HG03039 (cell line): ENCODE results near the gene FBXW12.

Source experiments
- ATAC-seq: cut with Tn5 transposase; IDR thresholded peaks from one replicate; pipeline ENCODE4 v1.9.1; 2021; ENCODE audit warnings: mild to moderate bottlenecking, moderate library complexity; ENCODE audit not compliant: unreplicated experiment

The FBXW12 gene

DNA sequence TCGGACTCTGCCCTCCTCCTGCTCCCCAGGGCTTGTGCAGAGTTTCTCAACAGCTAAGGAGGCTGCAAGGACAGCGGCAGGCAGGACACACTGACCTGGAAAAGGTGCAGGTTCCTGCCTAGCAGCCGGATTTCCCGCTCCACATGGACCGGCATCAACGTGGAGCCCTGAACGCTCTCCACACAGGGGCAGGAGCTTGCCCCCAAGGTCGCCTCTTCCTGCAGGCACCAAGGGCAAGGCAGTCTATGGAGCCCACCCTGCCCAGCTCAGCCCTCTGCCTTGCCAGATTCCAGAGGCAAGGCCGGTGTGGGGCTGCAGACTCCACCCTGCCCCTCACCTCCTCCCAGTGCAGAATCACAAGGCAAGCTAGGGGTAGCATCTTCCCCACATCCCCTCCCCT is 47.1 kb downstream of the FBXW12 start:
- no peak for ATAC-seq

DNA sequence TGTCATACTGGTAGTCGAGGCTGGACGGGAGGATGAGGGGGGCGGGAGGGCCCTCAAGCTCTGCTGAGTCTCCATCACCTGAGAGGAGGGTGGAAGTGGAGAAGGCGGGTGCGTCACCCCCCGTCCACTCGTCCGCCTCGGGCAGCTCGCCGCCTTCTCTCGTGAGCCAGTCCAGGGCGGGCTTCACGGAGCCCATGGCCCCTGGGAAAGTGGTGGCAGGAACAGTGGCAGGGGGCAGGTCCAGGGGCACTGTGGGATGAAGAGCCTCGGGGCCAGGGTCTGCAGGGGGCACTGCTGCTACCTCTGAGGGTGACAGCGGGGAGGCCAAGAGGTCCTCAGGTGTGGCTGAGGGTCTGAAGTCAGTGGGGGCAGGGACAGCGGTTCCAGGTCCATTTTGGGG is 47.6 kb downstream of the FBXW12 start:
- no peak for ATAC-seq

DNA sequence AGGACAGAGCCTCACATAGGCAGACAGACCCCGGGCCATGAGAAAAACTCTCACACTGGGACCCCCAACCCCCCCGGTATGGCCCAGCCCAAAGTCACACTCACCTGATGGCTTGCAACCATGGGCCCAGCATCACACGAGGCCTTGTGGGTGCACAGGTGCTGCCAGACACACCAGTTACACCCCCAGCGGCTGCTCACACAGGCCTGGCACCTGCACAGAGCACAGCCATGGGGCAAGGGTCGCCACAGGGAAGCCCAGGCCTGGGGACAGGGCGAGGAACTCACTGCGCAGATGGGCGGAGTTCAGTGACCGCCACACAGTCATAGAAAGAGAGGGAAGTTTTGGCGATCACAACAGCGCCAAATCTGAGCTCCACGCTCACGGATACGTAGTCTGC is 48.5 kb downstream of the FBXW12 start:
- ATAC-seq = no peak

DNA sequence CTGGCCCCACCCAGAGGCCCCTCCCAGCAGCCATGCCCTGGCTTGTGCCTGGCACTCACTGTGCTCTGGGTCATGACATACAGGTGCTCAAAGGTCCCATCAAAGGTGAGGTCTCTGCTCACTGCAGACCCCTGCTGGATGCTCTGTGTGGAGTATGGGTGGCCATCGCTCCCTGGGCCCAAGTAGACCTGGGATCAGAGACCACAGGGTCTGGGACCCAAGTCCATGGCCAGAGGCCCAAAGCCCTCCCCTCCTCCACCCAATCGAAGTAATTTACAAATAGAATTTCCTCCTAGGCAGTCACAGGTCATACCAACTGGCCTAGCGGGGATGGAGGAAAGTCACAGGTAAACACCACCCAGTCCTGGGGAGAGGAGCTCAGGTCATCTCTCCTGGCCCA is 50.3 kb downstream of the FBXW12 start:
- ATAC-seq = no peak

DNA sequence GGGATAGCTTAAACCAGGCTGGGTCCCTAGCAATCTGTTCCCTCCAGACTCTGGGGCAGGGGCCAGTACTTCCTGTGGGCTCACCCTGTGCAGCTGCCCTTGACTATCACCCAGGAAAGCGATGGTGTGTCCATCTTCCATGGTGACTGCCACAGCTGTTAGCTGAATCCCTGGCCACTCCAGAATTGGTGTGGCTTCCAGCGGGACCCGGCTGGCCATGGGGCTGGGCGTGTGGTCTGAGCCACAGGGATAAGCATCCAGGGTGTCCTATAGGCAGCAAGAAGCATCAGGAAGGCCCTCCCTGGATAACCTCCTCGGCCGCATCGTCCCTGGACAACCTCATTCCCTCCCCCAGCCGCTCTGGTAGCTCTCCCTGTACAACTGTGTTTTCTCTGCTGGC is 50.7 kb downstream of the FBXW12 start:
- ATAC-seq = no peak

DNA sequence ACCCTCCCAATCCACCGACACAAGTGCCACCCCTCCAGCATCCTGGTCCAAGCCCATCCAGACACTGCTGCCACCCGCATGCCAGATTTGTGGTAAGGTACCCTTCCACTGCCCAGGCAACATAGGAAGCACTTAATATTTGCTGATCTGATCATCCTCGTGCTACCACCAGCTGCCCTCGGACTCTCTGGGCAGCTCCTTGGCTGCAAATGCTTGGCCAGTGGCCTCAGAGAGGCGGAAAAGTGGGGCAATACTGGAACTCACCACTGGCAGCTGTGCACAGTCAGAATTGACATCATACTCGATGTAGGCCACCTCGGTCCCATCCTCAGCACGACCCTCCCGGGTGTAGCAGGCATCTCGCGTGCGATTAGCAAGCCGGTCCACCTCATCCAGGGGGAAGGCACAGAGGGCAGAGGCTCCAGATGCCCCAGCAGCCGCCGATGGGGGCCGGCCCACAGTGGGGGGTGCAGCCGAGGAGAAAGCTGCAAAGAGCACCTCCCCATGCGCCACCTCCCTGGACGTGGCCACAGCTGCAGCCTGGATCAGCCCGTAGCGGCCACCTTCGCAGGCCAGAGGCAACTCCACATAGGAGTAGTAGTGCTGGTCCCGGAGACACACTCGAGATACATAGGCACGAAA is 51.3 kb downstream of the FBXW12 start:
- no peak for ATAC-seq

DNA sequence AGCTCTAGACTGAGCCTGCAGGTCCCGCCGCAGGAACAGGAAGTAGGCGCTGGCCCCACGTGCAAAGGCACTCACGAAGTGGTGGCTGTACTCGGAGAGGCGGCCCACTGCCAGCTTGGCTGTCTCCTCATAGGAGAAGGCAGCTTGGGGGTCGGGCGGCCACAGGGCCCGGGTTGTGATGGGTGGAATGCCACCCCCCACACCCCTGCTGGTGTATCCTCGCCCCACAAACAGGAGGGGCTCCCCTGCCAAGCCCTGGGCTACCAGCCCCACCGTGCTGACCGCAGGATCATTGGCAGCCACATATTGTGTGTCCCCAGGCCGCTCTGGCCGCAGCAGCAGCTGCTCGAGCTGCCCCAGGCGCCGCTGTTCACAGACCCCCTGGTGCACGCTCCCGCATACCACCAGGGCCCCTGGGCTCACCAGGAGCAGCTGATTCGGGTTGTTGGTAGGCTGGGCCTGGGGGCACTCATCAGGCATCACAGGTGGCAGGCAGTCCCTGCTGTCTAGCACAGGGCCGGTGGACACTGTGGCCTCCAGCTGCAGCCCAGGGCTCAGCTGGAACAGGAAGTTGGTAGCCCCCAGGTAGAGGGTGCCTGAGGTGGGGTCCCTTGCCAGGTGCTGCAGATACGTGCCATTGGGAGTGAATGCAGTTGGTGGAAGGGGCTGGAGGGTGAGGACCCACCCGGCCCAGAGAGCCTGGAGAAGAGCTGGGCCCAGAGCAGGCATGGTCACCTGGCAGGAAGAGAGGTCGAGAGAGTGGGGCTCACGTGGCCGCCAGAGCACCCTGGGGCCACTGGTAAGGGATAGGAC is 52.1 kb downstream of the FBXW12 start:
- ATAC-seq = no peak

DNA sequence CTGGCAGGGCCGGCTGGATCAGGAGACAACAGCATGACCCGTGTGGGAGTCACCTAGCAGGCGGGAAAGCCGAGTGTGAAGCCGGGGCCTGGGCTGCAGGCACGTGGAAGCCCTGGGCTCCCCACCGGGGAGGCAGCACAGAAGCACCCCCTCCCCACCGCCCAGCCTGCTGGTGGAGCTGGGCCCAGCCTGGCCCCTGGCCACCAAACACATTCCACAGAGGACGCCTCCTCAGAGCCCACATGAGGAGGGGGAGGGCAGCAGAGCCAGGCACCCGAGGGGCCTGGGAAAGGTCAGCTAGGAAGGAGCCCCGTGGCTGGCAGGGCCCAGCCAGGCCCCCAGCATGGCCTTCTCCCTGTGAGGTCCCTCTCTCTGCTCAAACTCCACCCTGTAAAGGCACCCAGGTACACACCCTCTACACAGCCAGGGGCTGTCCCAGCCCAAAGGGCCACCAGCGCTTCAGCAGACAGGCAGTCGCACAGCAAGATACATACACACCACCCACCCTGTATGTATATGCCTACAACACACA is 53.3 kb downstream of the FBXW12 start:
- ATAC-seq = no peak

DNA sequence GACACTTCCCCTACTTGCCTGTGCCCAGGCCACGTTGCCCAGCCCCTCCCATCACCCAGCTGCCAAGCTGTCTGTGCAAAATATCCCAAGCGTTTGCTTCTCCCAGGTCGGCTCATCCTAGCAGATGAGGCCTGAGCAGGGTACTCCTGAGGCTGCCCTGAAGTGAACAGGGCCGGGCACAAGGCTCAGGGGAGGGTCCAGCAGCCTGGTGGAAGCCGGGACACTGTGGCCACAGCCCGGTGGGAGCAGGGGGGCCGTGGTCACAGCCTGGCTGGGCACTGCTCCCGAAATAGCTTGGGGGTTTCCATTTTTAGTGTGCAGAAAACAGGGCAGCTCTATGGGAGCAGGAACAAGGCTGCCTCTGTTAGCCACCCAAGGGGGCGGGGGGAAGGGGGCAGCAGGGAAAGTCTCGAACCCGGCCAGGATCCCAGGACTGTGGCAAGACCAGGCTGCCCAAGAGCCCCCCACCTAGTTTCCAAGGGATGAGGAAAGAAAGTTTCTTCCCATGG is 54.4 kb downstream of the FBXW12 start:
- ATAC-seq = no peak

DNA sequence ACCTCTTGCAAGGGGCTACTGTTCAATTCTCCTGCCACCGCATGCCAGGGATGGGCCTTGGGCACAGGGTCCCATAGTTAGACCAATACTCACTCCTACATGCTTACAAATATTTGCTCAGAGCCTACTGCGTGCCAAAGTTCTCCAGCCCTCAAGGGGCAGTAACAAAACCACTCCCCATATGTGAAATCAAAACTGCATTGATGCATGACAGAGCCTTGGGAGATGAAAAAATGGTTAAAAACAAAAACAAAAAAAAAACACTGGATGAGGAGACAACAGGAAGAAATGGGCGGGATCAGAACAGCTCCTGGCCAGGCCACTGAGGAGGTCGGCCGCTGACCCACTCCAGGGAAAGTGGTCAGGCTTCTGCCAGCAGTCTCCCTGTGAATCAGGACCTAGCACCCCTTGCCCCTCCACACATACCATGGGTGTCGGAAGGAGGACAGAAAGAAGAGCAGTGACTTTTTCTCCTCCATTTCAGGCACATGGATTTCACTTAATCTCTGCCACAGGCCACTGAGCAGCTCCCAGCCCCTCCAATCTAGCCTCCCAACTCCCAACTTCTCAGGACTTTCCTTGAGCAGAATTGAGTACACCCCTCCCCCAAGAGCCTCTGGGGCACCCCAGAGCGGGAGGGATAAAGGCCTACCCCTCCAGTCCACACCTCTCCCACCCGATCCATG is 55.1 kb downstream of the FBXW12 start:
- no peak for ATAC-seq

DNA sequence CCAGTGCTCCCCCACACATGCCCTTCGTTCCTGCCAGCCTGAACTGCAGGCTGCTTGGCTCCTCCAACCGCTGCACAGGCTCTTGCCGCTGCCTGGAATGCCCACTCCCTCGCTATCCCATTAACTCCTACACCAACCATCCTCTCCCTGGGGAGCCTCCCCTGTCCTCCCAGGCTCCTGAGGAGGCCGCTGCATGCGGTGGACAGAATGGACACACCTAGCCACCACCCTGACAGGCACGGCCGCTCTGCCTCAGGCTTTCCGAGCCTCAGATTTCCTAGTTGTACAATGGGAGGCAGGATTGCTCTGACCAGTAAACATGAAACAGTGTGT is 55.6 kb downstream of the FBXW12 start:
- no peak for ATAC-seq

DNA sequence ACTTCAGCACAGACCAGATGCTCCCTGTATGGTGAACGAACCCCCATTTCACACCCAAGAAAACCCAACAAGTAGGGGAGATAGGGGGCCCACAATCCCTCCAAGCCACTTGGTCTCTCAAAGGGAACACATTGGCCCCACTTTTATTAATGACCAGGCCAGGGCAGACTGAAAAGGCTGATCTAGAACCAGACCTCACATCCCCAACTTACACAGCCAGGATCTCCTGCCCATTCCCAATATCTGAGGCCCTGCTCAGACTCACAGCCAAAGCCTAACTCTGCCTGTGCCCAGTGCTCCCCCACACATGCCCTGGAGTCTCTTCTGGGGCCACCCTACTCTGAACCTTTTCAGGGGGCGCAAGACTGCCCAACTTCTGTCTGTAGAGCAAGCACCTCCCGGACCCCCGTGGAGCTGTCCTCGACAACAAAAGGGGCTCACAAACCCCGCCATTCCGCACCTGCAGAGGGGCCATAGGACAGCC is 56.1 kb downstream of the FBXW12 start:
- ATAC-seq = no peak

DNA sequence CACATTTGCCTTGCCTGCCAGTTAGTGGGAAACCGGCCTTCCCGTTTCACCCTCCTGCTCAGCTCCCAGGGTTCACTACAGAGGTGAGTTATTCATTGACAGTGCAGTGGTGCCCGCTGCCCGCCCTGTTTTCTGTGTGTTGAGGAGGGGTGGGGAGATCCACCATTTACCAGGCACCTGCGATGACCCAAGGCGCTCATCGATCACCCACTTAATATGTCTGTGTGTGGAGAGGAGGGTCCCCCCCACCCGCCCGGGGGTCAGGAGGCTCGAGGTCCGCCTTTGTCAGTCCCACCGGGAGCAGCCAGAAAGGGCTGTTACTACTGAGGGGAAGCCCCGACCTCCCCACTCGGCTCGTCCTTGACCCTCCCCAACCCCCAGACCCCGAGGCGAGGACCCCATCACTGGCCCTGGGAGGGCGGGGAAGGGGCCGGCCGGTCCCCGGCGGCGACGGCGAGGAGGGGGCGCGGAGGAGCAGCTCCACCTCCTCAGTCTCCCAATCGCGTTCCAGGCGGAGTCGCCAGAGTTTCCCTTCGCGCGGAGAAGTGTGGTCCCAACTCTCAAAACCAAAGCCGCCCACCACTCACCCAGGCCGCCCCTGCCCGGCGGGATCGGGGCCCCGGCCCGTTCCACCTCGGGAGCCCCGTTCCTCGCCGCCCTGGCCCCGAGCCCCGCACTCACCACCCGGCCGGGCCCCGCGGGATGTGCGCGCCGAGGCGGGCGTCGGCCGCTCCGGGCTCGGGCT is 56.7 kb downstream of the FBXW12 start:
- no peak for ATAC-seq

DNA sequence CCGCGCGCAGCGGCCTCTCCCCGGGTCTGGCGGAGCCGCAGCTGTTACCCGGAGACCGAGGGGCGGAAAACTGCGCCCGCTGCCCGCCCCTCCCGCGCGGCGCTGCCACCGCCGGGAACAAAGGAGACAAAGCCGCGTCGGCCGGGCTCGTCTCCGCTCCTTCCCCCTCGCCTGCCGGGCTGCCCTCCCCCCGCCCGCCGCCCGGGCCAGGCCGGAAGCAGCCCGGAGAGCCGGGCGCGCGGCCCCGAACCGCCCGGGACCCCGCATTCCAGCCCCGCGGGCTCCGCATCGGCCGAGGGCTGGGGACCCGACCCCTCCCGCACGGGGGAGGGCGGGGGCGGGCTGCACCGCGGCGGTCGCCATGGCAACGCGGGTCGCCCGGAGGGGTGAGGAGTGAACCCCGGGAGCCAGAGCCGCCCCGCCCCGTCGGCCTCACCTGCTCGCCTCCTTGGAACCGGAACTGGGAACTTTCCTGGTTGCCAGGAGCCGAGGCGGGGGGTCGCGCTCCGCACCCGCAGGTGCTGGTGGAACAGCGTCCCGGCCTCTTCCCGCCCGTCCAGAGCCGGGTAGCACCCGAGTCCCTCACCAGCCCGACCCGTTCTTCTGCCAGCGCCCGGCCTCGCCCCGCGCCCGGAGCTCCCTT is 57.4 kb downstream of the FBXW12 start:
- ATAC-seq = no peak

DNA sequence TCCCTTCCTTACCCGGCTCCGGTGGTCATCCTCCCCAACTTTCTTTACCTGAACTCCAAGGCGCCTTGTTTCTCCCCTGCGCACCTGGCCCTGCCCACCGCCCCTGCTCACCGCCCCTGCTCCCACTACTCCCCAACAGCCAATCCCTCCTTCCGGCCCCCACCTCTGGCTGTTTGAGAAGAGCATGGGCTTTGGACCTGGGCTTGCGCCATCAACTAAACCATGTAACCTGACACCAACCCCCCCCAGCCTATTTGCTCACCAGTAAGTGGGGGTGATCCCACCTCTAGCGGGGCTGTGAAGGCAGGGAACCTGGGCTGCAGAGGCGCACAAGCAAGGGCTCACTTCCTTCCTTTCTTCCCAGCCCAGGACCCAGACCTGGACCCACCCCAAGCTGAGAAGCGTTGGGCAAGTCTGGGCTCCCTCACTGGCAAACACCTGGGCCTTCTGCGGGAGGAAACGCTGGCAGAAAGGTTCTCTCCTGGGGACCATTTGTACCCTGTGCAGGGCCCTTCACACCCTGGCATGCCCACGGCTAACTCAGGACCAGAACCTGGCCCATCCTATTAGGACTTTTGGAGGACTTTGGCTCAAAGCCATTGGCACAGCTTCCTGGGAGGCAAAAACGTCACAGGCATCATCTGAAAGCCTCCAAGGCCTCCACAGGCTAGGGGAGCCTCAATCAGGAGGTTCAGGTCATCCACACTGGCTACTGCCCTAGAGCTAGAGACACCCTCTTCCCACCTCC is 58.1 kb downstream of the FBXW12 start, which contains the start of gene PLXNB1:
TSS of gene PLXNB1 (minus strand) at position 127 of the 748 bp plus-strand sequence. CDS start 5,475 bp downstream, outside the sequence.
- no peak for ATAC-seq

DNA sequence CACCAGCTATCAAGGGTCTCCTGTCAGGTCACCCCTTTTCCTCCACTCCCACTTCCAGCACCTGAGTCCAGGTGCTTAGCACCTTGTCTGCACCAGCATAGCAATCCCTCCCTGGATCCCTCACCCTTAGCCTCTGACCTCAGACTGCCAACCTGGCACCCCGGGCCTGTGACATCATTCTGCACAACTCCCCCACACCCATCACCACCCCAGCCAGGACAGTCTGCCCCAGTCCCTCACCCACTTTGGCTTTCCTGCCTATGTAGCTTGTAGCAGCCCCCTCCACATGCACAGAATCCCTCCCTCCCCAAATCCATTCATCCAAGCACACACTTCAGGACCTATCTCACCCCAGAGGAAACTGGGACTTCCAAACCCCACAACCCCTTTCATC is 58.7 kb downstream of the FBXW12 start:
- ATAC-seq = no peak

DNA sequence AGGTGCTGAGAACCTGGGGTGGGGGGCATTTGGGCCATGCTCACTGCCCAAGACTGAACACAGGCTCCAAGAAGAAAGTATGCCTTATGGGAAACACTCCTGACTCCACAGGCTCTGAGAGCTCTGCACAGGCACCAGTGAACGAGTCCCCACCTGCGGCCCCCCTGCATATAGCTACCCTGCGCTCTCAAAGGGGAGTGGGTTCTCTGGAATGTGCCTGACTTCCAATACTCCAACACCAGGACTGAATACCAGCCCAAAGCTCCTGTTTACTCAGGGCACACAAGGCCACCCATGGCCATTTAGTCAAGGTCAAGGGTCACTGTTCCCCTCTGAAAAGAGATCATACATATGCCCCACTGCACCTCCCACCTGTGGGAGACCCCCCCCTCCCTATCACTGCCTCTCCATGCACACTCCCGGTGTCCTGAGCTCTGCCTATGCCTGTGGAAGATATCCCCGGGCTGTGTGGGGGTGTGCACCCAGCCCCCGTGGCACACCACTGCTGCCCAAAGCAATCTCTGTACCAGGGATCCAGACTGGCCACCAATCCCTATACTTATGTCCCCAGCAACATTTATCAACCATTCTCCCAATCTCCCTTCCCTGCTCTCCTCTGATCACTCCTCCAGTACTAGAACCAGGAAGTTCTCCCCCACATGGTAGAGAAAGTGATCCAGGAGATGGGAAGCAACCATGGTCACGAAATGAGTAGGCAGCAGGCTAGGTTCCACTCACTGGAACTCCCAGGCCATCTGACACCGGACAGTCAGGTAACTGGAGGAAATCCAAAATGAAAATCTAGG is 59.4 kb downstream of the FBXW12 start:
- ATAC-seq = no peak
